ENCODE data around the gene LRP5. TPM values are rescaled to one million over a fixed set of nuclear protein-coding genes. Genes with fewer than 3 reads are reported as not detected.

Gene LRP5
- total and polyA plus RNA-seq, 9 of the 15 experiments (the other 6 are each of a cell fraction or from before 2014, with no cell fraction given), result 0.48 to 44.2 (median 13.5) TPM

DNA sequence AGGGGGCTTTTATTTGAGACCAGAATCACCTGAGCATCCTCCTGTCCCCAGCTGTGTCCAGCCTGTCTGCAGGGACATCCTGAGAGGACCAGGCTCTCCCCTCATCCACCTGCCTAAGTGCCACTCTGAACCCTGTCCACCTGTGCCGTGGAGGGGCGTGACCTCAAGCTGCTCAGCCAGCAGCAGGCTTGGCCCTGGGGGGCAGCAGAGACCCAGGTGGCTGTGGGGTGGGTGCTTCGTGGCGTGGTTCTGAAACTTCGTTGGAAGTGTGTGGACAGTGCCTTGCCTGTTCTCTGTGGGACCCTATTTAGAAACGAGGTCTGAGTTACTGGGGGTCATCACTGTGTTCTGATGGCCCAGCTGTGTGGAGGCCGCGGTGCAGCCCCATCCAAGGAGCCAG is 72.7 kb downstream of the LRP5 start:
- Histone ChIP-seq H3K9ac (ENCODE audit: insufficient read depth in 1 of 2, low read depth in 2 of 2, low read length in 2 of 2) (no peak overlapping the region), H3K9me1 (ENCODE audit: control insufficient read depth, insufficient read depth, low read length) (no peaks in the 10 kb centered on the region), H2AFZ (ENCODE audit: low read depth, low read length) (no peak overlapping the region), H3K79me2 (ENCODE audit: control insufficient read depth, insufficient read depth, low read length) (peaks cover 5% of the 10 kb centered on the region; the same call in 1 of the 3 replicates), H3K36me3 (ENCODE audit: control insufficient read depth, insufficient read depth, low read length) (peaks cover 42% of the 10 kb centered on the region; the same call in 2 of the 3 replicates), H3K4me1 (replicated peaks in 1 of 2; ENCODE audit: control insufficient read depth in 2 of 2, insufficient read depth in 2 of 2, low read length in 2 of 2) (peaks cover 0 to 23% of the 10 kb centered on the region in 2 experiments; a peak in 1 of 5 replicates), H3K9me3 (replicated peaks; ENCODE audit: control insufficient read depth, insufficient read depth, low read depth, low read length) (no peaks in the 10 kb centered on the region), H3K27me3 (ENCODE audit: control insufficient read depth in 2 of 2, insufficient read depth in 2 of 2, low read length in 2 of 2) (no peaks in the 10 kb centered on the region), H3K27ac (ENCODE audit: extremely low read depth, low read depth, low read length) (no peak overlapping the region), H3K4me3 (no peak overlapping the region), H4K20me1 (replicated peaks; ENCODE audit: control insufficient read depth, insufficient read depth, low read length) (peaks cover 14% of the 10 kb centered on the region; the same call in 1 of the 2 replicates), H3K4me2 (ENCODE audit: insufficient read depth, low read length) (no peak overlapping the region)
- in situ Hi-C loops (cut with MboI), result no loop called here
- ATAC-seq (no peak), DNase-seq (ENCODE audit: extremely low read depth in 1 of 4, low spot score in 3 of 4) (no peak), FAIRE-seq (no peak)
- no peak for TF ChIP-seq ARID2 (IDR thresholded peaks at IDR 0.05)
- TF ChIP-seq, protein P1, sequence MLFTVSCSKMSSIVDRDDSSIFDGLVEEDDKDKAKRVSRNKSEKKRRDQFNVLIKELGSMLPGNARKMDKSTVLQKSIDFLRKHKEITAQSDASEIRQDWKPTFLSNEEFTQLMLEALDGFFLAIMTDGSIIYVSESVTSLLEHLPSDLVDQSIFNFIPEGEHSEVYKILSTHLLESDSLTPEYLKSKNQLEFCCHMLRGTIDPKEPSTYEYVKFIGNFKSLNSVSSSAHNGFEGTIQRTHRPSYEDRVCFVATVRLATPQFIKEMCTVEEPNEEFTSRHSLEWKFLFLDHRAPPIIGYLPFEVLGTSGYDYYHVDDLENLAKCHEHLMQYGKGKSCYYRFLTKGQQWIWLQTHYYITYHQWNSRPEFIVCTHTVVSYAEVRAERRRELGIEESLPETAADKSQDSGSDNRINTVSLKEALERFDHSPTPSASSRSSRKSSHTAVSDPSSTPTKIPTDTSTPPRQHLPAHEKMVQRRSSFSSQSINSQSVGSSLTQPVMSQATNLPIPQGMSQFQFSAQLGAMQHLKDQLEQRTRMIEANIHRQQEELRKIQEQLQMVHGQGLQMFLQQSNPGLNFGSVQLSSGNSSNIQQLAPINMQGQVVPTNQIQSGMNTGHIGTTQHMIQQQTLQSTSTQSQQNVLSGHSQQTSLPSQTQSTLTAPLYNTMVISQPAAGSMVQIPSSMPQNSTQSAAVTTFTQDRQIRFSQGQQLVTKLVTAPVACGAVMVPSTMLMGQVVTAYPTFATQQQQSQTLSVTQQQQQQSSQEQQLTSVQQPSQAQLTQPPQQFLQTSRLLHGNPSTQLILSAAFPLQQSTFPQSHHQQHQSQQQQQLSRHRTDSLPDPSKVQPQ (CRISPR knock-in tag; IDR thresholded peaks at IDR 0.05; ENCODE audit: borderline replicate concordance), result no peak
- no peak for TF ChIP-seq NCOR1 (IDR thresholded peaks at IDR 0.05)
- no peak for TF ChIP-seq TEAD4 (IDR thresholded peaks at IDR 0.05; ENCODE audit: low read length)
- no peak for TF ChIP-seq TEAD4 (CRISPR knock-in tag; IDR thresholded peaks at IDR 0.05; ENCODE audit: borderline replicate concordance)
- no peak for TF ChIP-seq TAF15 (IDR thresholded peaks at IDR 0.05; ENCODE audit: low read depth, low read length)
- TF ChIP-seq PHB2 (IDR thresholded peaks at IDR 0.05; ENCODE audit: low read depth), result no peak
- TF ChIP-seq HDGF (IDR thresholded peaks at IDR 0.05), result no peak
- intact Hi-C loops (cut with micrococcal nuclease), result no loop called here
- ChIA-PET POLR2A (interaction anchor here (0.6 kb wide), 1 partner anchor 1749 kb away, joined by 3 read pairs; no protein-coding TSS in a partner anchor), CTCF (ENCODE audit: low intra/inter-chr PET ratio) (no interaction called here)
- BruUV-seq (replicated peaks), result no TSS peak
- WGBS (ENCODE audit: insufficient coverage, low coverage, missing lambda C conversion rate), result 86% methylated on average over 8 of the region's 8 CpGs

All from K562 (cell line).